ENCODE data around the gene MSL1.

DNA sequence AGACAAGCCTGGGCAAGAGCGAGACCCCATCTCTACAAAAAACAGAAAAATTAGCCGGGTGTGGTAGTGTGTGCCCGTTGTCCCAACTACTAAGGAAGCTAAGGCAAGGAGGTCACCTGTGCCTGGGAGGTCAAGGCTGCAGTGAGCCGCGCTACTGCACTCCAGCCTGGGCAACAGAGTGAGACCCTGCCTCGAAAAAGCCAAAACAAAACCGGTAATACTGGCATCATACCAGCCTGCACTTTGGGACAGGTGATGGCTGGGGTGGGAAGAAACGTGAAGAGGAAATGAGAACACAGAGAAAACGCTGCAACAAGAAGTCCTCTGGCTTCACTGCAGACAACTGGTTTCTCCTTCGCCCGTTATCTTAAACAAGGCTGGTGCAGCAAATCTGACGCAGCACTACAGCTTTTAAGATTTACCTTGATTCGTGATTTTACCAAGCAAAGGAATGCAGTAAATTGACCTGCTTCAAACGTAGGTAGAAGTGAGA, 17.8 kb downstream of the MSL1 start:
- TF ChIP-seq, protein P1, sequence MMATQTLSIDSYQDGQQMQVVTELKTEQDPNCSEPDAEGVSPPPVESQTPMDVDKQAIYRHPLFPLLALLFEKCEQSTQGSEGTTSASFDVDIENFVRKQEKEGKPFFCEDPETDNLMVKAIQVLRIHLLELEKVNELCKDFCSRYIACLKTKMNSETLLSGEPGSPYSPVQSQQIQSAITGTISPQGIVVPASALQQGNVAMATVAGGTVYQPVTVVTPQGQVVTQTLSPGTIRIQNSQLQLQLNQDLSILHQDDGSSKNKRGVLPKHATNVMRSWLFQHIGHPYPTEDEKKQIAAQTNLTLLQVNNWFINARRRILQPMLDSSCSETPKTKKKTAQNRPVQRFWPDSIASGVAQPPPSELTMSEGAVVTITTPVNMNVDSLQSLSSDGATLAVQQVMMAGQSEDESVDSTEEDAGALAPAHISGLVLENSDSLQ (IDR thresholded peaks at IDR 0.05), result no peak
- TF ChIP-seq ARNT (IDR thresholded peaks at IDR 0.05) (no peak), FOXM1 (IDR thresholded peaks at IDR 0.05; ENCODE audit: borderline replicate concordance) (no peak), CTBP1 (IDR thresholded peaks at IDR 0.05; ENCODE audit: borderline replicate concordance) (no peak), SP1 (IDR thresholded peaks at IDR 0.05) (no peak), BHLHE40 (IDR thresholded peaks at IDR 0.05; ENCODE audit: borderline replicate concordance) (no peak), FOXK2 (IDR thresholded peaks at IDR 0.05) (no peak)

All from HEK293T (cell line).